NT2/D1 (cell line): ENCODE measurements around the gene FCER2.

Experiments used
- DNase-seq: peaks from one replicate; pipeline ENCODE4 v3.0.0-alpha.2; 2011; ENCODE audit warnings: low read depth, low spot score
- H3K27me3 ChIP-seq: 2 replicates; pipeline ENCODE4 v1.6.0; 2011; ENCODE audit warnings: mild to moderate bottlenecking; ENCODE audit not compliant: insufficient read length, insufficient read depth
- H3K36me3 ChIP-seq: 2 replicates; pipeline ENCODE4 v1.6.1; 2011; ENCODE audit warnings: mild to moderate bottlenecking, low read length, mixed read lengths; ENCODE audit not compliant: insufficient read depth, insufficient read length
- H3K4me1 ChIP-seq: 2 replicates; pipeline ENCODE4 v1.5.1; 2011; ENCODE audit not compliant: insufficient read depth, insufficient read length
- H3K4me3 ChIP-seq: 2 replicates; pipeline ENCODE4 v1.5.1; 2011; ENCODE audit warnings: low read depth; ENCODE audit not compliant: insufficient read length
- H3K9ac ChIP-seq: 2 replicates; pipeline ENCODE4 v1.6.0; 2011; ENCODE audit warnings: low read depth; ENCODE audit not compliant: insufficient read length
- H3K9me3 ChIP-seq: 2 replicates; pipeline ENCODE4 v1.5.1; 2011; ENCODE audit warnings: mild to moderate bottlenecking, low read length; ENCODE audit not compliant: insufficient read depth
- SUZ12 ChIP-seq: IDR thresholded peaks from 2 replicates; pipeline ENCODE4 v1.6.1; 2011; ENCODE audit not compliant: insufficient read length, insufficient read depth; ENCODE audit errors: extremely low read depth
- YY1 ChIP-seq: IDR thresholded peaks from 2 replicates; pipeline ENCODE4 v1.6.1; 2011; ENCODE audit not compliant: insufficient read length, insufficient read depth
- ZNF274 ChIP-seq: IDR thresholded peaks from 2 replicates; pipeline ENCODE4 v1.6.1; 2011; ENCODE audit warnings: mild to moderate bottlenecking, low read depth, low read length

FCER2 gene

GRCh38 chr19:7699003-7699402 lies 2.9 kb downstream of the FCER2 start:
- H3K4me1 ChIP-seq, result peaks cover 25% of the 10 kb centered on the region
- TF ChIP-seq ZNF274, result no peak
- no peak for TF ChIP-seq SUZ12
- TF ChIP-seq YY1, result no peak
- H3K27me3 ChIP-seq, result peaks cover 19% of the 10 kb centered on the region
- H3K9ac ChIP-seq, result peak overlapping the region; percentile 64
- H3K36me3 ChIP-seq, result no peaks in the 10 kb centered on the region
- H3K4me3 ChIP-seq, result no peak overlapping the region
- no peak for DNase-seq
- no peaks in the 10 kb centered on the region for H3K9me3 ChIP-seq

GRCh38 chr19:7698583-7698982 lies 3.3 kb downstream of the FCER2 start:
- Histone ChIP-seq H3K4me1 (peaks cover 24% of the 10 kb centered on the region), H3K9ac (peak overlapping the region; percentile 64), H3K4me3 (peak overlapping the region; percentile 4), H3K9me3 (no peaks in the 10 kb centered on the region), H3K36me3 (no peaks in the 10 kb centered on the region), H3K27me3 (peaks cover 19% of the 10 kb centered on the region)
- DNase-seq, result no peak
- TF ChIP-seq ZNF274 (no peak), SUZ12 (no peak), YY1 (no peak)

- H3K27me3 ChIP-seq, result peaks cover 21% of the 10 kb centered on the region
- peaks cover 21% of the 10 kb centered on the region for H3K4me1 ChIP-seq
- no peak overlapping the region for H3K4me3 ChIP-seq
- H3K9ac ChIP-seq, result no peak overlapping the region
- TF ChIP-seq SUZ12, result no peak
- no peak for TF ChIP-seq YY1
- TF ChIP-seq ZNF274, result no peak
- H3K9me3 ChIP-seq, result no peaks in the 10 kb centered on the region
- no peaks in the 10 kb centered on the region for H3K36me3 ChIP-seq
- no peak for DNase-seq
Measured at GRCh38 chr19:7697721-7698287, 4.1 kb downstream of the FCER2 start.

- Histone ChIP-seq H3K9ac (no peak overlapping the region), H3K36me3 (no peaks in the 10 kb centered on the region), H3K9me3 (no peaks in the 10 kb centered on the region), H3K4me3 (no peak overlapping the region), H3K4me1 (peaks cover 21% of the 10 kb centered on the region), H3K27me3 (peaks cover 18% of the 10 kb centered on the region)
- no peak for DNase-seq
- no peak for TF ChIP-seq ZNF274
- no peak for TF ChIP-seq SUZ12
- TF ChIP-seq YY1, result no peak
Measured at GRCh38 chr19:7694499-7694898, 7.4 kb downstream of the FCER2 start.

GRCh38 chr19:7692417-7693088 lies 9.4 kb downstream of the FCER2 start:
- Histone ChIP-seq H3K9ac (no peak overlapping the region), H3K27me3 (peaks cover 5% of the 10 kb centered on the region), H3K36me3 (no peaks in the 10 kb centered on the region), H3K4me1 (peaks cover 6% of the 10 kb centered on the region), H3K4me3 (no peak overlapping the region), H3K9me3 (no peaks in the 10 kb centered on the region)
- no peak for DNase-seq
- TF ChIP-seq ZNF274, result no peak
- TF ChIP-seq YY1, result no peak
- TF ChIP-seq SUZ12, result no peak

- Histone ChIP-seq H3K27me3 (peaks cover 5% of the 10 kb centered on the region), H3K9ac (no peak overlapping the region), H3K4me3 (no peak overlapping the region), H3K4me1 (peaks cover 3% of the 10 kb centered on the region), H3K9me3 (no peaks in the 10 kb centered on the region), H3K36me3 (peaks cover 5% of the 10 kb centered on the region)
- TF ChIP-seq YY1 (no peak), ZNF274 (no peak), SUZ12 (no peak)
- no peak for DNase-seq
Measured at GRCh38 chr19:7691497-7691896, 10.4 kb downstream of the FCER2 start.

GRCh38 chr19:7690779-7691258 lies 11.1 kb downstream of the FCER2 start:
- Histone ChIP-seq H3K9me3 (no peaks in the 10 kb centered on the region), H3K4me3 (no peak overlapping the region), H3K9ac (no peak overlapping the region), H3K36me3 (peaks cover 5% of the 10 kb centered on the region), H3K27me3 (peaks cover 5% of the 10 kb centered on the region), H3K4me1 (peaks cover 7% of the 10 kb centered on the region)
- TF ChIP-seq ZNF274, result no peak
- TF ChIP-seq YY1, result no peak
- TF ChIP-seq SUZ12, result no peak
- DNase-seq, result no peak
